Measurements from ENCODE around the gene RGS17.

RGS17 gene

DNA sequence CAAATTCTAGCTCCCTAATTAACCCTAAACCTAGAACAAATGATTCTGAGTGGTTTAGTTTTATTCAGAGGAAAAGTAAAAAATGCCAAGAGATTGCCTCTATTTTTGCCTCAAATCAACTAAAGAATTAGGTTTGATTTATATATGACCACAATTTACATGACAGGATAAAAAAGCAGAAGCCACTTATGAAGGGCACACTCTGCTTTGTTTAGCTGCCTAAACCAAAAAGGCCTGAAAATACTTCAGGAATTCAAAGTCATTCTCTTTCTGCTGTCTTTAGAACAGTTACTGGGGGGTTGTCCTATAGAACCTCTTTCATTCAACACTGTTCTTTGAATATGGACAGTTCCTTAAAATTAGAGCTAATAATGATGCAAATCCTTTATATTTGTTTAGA, 153.5 kb downstream of the RGS17 start:
- Histone ChIP-seq H3K79me2 (ENCODE audit: insufficient read depth, low read length) (peaks cover 100% of the 10 kb centered on the region), H3K36me3 (ENCODE audit: insufficient read depth, low read length) (peaks cover 29% of the 10 kb centered on the region), H3K27me3 (ENCODE audit: insufficient read depth, low read length, poor library complexity, severe bottlenecking) (no peaks in the 10 kb centered on the region), H2AFZ (ENCODE audit: low read length) (no peak overlapping the region), H3K9me2 (replicated peaks; ENCODE audit: low read depth, low read length) (no peaks in the 10 kb centered on the region), H3K4me1 (ENCODE audit: insufficient read depth, low read length, poor library complexity, severe bottlenecking) (peaks cover 63% of the 10 kb centered on the region), H3F3A (ENCODE audit: low read depth) (no peaks in the 10 kb centered on the region), H3K4me2 (ENCODE audit: low read depth, low read length, poor library complexity, severe bottlenecking) (peak overlapping the region; percentile 97), H3K4me3 (ENCODE audit: low read length, poor library complexity, severe bottlenecking) (peak overlapping the region; percentile 69), H4K20me1 (ENCODE audit: insufficient read depth, low read length, poor library complexity, severe bottlenecking) (peaks cover 98% of the 10 kb centered on the region), H3K9ac (ENCODE audit: low read depth, low read length, poor library complexity, severe bottlenecking) (peak overlapping the region; percentile 53), H3K9me3 (ENCODE audit: insufficient read depth, low read depth, low read length) (no peaks in the 10 kb centered on the region)
- no peak for TF ChIP-seq EZH2phosphoT487 (IDR thresholded peaks at IDR 0.05; ENCODE audit: borderline replicate concordance)
- no peak for TF ChIP-seq CTCF (conservative IDR thresholded peaks at IDR 0.05; ENCODE audit: low read length)

DNA sequence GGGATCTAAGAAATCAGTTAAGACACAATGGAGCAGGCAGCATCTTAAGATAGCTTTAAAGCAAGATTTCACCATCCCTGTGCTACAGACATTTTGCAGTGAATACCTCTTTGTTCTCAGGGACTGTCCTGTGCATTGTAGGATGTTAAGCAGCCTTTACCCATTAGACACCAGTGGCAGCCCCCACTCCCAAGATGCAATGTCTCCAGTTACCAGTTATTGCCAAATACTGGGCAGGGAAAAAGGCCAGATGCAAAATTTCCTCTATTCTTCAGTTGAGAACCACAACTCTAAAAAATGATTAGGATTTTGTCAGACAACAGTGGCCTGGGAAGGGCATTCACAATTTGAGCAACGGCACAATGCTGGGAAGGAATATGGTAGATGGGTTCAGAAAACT, 154.3 kb downstream of the RGS17 start:
- Histone ChIP-seq H3K36me3 (ENCODE audit: insufficient read depth, low read length) (peaks cover 36% of the 10 kb centered on the region), H3K9me2 (replicated peaks; ENCODE audit: low read depth, low read length) (no peaks in the 10 kb centered on the region), H3K4me1 (ENCODE audit: insufficient read depth, low read length, poor library complexity, severe bottlenecking) (peaks cover 66% of the 10 kb centered on the region), H3K9ac (ENCODE audit: low read depth, low read length, poor library complexity, severe bottlenecking) (peak overlapping the region; percentile 53), H3K4me2 (ENCODE audit: low read depth, low read length, poor library complexity, severe bottlenecking) (peak overlapping the region; percentile 97), H3K4me3 (ENCODE audit: low read length, poor library complexity, severe bottlenecking) (peak overlapping the region; percentile 69), H3F3A (ENCODE audit: low read depth) (no peaks in the 10 kb centered on the region), H2AFZ (ENCODE audit: low read length) (no peak overlapping the region), H3K9me3 (ENCODE audit: insufficient read depth, low read depth, low read length) (no peaks in the 10 kb centered on the region), H4K20me1 (ENCODE audit: insufficient read depth, low read length, poor library complexity, severe bottlenecking) (peaks cover 98% of the 10 kb centered on the region), H3K27me3 (ENCODE audit: insufficient read depth, low read length, poor library complexity, severe bottlenecking) (no peaks in the 10 kb centered on the region), H3K79me2 (ENCODE audit: insufficient read depth, low read length) (peaks cover 100% of the 10 kb centered on the region)
- TF ChIP-seq EZH2phosphoT487 (IDR thresholded peaks at IDR 0.05; ENCODE audit: borderline replicate concordance) (no peak), CTCF (conservative IDR thresholded peaks at IDR 0.05; ENCODE audit: low read length) (no peak)

GRCh38 chr6:152975204-152975915, 155.7 kb downstream of the RGS17 start:
- Histone ChIP-seq H2AFZ (ENCODE audit: low read length) (no peak overlapping the region), H3K27me3 (ENCODE audit: insufficient read depth, low read length, poor library complexity, severe bottlenecking) (no peaks in the 10 kb centered on the region), H3K36me3 (ENCODE audit: insufficient read depth, low read length) (peaks cover 50% of the 10 kb centered on the region), H3K9ac (ENCODE audit: low read depth, low read length, poor library complexity, severe bottlenecking) (peak overlapping the region; percentile 55), H3F3A (ENCODE audit: low read depth) (no peaks in the 10 kb centered on the region), H3K4me1 (ENCODE audit: insufficient read depth, low read length, poor library complexity, severe bottlenecking) (peaks cover 55% of the 10 kb centered on the region), H3K9me2 (replicated peaks; ENCODE audit: low read depth, low read length) (no peaks in the 10 kb centered on the region), H3K79me2 (ENCODE audit: insufficient read depth, low read length) (peaks cover 96% of the 10 kb centered on the region), H3K4me3 (ENCODE audit: low read length, poor library complexity, severe bottlenecking) (peak overlapping the region; percentile 69), H4K20me1 (ENCODE audit: insufficient read depth, low read length, poor library complexity, severe bottlenecking) (peaks cover 97% of the 10 kb centered on the region), H3K9me3 (ENCODE audit: insufficient read depth, low read depth, low read length) (no peaks in the 10 kb centered on the region), H3K4me2 (ENCODE audit: low read depth, low read length, poor library complexity, severe bottlenecking) (peak overlapping the region; percentile 97)
- TF ChIP-seq EZH2phosphoT487 (IDR thresholded peaks at IDR 0.05; ENCODE audit: borderline replicate concordance), result no peak
- TF ChIP-seq CTCF (conservative IDR thresholded peaks at IDR 0.05; ENCODE audit: low read length), result no peak
